GM18517 (cell line): ENCODE results near the gene LHX4.

ENCODE experiments used
- ATAC-seq: cut with Tn5 transposase; IDR thresholded peaks from one replicate; pipeline ENCODE4 v1.9.1; 2021; ENCODE audit warnings: mild to moderate bottlenecking, moderate library complexity; ENCODE audit not compliant: unreplicated experiment

The LHX4 gene

DNA sequence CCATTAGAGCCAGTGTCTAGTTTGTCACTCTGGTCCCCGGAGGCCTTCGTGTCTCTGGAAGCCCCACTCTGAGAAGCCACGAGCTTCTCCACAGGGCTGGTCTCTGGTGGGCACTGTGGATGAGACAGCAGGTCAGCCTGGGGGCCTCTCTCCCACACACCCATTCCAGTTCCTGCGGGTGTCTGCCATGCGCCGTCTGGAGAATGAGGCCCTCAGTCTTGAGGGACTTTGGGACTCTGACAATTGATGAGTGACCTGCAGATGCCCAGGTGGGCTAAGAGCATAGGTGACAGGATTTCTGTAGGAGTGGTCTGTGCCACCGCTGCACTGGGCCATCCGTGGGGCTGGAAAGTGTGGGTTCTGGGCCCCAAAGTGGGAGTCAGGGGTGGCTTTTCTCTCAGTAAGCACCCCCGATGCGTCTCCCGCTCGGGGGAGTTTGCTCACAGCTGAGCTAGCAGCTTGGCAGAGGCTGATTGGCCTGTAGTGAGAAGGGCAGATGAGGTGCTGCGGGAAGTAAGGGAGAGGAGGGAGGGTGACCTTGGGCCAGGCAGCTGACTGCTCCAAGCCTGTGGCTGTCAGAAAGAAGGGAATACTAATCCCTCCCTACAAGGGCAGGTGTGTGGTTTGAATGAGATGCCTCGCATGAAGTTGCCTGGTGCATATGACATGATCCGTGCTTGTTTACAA, 26.4 kb downstream of the LHX4 start:
- ATAC-seq: no peak

DNA sequence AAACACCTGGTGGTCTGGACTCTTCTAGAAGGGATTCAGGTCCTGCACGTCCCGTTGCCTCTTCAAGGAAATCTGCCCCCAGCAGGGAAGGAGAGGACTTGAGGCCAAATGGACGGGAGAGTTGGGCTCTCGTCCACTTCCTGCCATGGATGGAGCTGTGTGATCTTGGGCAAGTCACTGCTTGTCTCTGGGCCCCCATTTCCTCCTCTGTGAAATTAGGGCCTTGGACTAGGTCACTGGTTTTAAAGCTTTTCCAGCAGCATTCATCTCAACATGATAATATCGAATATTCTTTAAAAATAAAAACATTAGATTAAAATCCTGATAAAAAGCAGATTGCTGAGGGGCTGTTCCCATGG, 26.9 kb downstream of the LHX4 start:
- ATAC-seq: no peak

DNA sequence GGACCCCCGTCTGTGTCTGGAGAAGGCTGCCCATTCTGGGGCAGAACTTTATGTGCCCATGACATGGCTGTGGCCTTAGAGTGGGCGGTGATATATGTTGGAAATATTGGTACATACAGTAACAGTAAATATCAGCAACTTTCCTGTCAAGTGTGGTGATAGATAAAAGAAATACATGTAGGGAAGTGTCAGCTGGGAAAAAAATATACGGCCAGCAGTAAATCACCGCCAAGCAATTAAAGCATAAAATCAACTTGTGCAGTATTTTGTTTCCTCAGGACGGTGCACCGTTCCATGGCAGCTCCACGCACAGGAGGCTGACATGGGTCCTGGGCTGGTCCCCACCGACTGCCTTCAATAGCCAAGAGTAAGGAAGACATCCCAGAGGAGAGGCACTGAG, 27.4 kb downstream of the LHX4 start:
- no peak for ATAC-seq

DNA sequence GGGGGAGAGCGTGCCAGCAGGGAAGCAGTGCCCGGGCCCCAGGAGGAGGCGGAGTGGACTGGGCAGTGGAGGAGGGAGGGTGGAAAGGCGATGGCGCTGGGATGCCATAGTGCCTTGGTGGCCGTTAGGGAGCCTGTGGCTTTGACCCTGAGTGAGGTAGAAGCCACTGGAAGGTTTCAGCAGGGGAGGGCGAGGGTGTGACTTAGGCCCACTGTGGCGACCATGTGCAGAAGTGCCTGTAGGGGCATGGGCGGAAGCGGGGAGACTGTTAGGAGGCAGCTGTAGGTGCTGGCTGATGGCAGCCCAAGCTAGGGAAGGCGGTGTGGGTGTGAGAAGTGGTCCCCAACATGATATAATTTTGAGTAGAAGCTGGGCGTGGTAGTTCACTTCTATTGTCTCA, 28.2 kb downstream of the LHX4 start:
- no peak for ATAC-seq

DNA sequence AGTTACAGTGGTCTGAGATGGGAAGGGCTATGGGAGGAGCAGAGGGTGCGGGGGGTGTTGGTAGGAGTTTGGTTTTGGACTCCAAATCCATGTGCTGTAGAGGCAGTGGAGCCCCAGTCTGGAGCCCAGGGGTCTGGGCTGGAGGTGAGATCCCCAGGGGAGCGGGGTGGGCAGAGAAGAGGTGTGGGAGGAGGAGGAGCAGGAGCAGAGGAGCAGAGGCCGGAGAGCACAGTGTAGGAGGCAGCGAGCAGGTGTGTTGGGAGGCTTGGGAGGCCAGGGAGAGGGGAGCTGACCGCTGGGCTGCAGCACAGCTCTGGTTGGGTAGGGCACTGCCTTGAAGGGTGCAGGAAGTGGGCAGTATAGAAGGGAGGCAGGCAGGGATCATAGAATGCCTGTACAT, 28.9 kb downstream of the LHX4 start:
- ATAC-seq: no peak

DNA sequence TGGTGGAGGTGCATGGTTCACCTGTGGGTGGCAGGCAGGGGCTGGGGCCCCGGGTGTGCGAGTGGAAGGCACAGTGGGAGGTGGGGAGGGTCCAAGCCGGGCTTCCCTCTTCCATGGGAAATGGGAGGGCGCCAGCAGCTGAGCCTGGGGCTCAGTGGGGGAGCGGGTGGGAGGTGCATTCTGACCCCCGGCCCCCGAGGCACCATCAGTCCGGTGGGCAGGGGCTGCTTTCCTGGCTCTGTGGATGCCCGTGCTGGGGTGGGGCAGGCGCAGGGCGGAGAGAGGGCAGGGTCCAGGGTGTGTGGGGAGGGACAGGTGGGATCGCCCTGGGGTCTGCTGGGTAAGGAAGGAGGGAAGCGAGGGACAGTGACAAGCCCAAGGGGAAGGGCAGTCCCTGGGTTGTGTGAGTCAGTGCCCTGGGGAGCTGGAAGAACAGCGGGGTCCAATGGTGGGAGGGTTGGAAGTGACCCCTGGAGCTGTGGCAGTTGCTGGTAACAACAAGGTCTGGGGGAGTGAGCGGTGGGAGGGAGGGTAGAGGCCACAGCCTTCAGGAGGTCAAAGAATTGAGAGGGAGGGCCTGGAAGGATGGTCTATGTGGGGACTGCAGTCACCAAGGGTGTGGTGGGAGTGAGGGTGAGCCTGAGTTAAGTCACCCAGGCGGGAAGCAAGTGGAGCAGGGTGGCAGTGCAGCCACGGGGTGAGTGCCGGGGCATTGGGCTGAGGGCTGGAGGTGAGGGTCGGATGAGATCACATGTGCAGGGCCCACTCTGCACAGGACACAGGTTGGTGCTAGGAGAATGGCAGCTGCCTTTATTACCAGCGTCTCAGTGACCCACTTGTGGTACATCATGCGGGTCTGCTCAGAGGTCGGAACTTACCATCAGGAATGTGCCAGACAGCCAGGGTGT, 29.6 kb downstream of the LHX4 start:
- no peak for ATAC-seq

DNA sequence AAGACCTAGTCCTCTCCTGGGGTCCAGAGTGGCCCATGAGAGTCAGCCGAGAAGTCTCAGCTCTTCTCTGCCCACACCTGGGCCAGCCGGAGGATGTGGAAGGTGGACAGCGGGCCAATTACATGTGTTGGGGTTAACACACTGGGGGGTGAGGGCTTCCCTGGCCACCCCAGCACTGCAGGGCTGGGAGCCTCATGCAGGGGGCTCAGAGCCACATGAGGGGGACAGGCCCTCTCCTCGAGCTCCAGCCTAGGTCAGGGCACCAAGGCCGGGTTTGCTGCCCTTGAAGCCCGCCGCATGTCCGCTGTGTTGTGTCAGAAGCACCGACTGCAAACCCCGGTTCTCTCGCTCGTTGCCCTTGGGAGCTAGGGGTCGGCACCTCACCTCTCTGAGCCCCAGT, 30.5 kb downstream of the LHX4 start:
- ATAC-seq: no peak

DNA sequence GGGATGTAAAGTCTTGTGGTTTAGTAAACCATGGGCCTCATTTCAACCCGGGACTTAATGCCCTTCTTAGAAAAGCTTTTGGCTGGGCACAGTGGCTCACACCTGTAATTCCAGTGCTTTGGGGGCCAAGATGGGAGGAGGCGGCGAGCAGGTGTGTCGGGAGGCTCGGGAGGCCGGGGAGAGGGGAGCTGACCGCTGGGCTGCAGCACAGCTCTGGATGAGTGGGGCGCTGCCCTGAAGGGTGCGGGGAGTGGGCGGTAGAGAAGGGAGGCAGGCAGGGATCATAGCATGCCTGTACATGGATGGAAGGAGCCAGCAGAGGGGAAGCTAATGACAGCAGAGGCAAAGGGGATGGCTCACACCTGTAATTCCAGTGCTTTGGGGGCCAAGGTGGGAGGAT, 31.0 kb downstream of the LHX4 start:
- no peak for ATAC-seq

DNA sequence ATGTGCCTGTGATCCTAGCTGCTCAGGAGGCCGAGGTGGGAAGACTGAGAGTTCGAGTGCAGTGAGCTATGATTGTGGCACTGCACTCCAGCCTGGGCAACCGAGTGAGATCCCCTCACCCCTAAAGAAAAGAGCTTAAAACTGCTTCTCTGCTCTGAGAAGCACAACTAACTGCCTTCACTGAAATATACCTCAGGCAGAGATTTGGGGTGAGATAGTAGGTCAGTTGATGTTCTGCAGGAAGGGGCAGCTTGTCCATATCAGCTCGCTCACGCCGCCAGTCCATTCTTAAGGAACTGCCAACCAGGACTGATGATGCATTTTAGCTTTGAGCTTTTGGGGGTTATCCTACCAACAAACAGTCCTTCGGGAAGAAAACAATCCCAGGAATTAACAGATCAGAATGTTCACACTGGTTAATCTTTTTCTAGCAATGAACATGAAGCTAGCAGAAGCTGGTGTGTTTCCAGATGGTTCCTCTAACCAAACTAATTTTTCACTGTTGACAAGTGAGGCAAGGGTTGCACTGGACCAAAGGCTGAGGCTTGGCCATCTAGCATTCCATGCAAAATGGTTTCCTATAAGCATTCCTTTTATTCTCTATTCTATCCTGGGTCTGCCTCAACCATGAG, 31.6 kb downstream of the LHX4 start:
- no peak for ATAC-seq

DNA sequence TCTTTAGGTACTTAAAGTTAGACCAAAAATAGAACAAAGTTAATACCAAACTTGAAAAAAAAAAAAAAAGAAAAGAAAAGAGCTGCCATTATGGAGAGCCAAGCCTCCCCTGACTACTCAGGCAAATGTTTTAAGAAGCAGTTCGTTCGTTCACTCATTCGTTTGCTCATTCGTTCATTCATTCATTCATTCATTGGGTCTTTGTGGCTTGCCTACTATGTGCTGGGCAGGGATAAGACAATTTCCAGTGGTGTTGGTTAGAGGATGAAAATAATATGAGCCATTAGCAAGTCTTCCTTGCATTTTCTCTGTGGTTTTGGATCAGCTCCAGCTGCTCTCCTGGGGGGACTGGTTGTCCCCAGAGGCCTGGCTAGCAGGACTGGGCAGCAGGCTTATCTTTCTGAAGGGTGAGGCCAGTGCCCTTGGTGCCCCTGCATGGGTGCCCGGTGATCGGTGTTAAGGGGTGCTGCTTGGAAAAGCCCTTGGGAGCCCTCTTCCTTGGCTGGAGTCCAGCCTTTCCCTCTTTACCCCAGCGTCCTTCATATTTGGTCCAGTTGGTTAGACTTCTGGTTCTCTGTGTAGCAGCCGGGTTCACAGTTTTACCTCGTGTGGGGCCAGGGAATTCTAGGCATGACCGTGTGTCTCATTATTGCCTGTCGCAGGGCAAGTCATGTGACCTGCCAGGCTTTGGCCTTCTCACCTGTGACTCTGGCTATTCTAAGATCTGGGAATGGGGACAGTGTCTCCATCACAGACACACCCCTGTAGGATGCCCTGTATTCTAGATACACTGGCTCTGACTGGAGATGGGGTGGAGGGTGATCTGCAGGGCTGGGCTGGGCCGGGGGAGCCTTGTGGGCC, 32.8 kb downstream of the LHX4 start:
- no peak for ATAC-seq

DNA sequence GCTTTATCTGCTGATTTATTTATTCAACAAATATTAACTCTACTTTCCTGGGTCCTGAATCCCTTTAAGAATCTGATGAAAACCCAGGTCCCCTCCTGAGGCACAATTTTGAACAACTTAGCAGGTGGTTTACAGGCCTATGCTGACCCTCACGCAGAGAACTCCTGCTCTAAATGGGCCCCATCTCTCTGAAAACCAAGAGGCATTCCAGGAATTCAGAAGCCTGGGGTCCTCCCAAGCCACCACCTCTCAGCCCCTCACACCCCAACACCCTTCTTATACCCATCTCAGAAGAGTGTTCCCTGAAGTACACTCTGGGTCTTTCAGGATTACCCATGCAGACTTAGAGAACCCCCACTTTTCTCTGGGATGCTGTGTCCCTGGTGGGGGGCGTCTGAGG, 34.5 kb downstream of the LHX4 start:
- ATAC-seq: no peak

DNA sequence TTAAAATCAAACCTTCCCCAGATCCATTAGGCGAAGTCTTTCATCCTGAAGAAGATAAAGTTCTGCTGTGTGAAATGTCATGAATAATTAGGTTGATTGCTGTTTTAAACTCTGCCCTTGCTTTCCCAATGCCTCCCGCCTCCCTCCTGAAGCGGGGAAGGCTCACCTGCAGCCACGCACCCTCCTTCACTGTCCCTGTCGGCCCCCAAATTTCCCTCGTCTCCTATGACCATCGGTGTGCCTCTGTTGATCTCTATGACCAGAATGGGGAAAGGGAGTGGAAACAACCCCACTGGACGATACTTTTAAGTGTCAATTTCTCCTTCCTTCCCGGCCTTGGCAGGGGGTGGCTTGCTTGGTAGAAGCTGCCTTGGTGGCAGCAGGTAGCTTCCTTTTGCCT, 35.1 kb downstream of the LHX4 start:
- no peak for ATAC-seq

DNA sequence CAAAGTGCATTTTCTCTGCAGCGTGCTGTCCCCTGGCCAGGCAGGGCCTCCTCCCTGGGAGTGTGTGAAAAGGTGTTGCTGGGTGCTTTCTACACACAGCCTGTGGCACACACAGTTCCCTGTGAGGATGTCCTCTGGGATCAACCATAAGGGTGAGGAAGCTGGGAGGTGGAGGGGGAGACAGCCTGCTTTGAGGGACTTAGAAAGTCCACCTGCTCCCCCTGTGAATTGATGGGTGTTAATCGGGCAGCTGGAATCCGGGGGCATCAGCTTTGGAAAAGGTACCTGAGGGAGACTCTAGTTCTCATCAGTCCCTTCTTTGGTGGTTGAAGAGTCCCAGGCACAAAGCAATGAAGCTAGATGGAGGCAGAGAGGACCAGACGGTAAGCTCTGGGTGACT, 35.8 kb downstream of the LHX4 start:
- ATAC-seq: no peak

DNA sequence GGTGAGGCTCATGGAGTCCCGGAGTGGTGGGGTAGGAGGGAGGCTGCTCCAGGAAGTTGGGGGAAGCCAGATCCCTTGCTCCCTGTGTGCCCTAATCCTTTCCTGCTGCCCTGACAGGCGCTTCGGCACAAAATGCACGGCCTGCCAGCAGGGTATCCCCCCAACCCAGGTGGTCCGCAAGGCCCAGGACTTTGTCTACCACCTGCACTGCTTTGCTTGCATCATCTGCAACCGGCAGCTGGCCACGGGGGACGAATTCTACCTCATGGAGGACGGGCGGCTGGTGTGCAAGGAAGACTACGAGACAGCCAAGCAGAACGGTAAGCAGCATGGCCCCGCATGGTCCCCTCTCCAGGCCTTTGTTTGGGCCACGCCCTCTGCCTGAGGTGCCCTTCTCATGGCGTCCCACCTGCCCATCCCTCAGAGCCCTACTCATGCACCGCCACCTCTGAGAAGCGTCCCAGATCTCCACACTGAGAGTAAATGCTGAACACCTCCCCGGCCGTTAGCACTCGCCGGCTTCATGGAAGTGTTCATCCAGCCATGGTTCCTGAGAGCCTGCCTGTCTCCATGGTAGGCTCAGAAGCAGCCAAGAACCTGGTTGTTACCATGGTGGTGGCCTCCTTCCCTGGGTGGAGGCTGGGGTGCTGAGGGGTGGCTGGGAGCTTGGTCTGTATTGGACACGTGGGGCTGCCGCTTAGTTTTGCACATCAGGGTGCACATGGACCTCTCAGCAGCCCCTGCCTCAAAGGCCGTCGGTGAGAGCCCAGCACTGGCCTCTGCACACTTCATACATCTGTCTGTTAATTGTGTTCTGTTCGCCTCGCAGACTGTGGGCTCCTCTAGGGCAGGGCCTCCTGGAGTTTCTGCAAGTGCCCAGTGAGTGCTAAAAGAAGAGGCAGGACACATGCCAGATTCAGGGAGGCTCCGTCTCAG, 36.5 kb downstream of the LHX4 start:
- ATAC-seq: no peak

DNA sequence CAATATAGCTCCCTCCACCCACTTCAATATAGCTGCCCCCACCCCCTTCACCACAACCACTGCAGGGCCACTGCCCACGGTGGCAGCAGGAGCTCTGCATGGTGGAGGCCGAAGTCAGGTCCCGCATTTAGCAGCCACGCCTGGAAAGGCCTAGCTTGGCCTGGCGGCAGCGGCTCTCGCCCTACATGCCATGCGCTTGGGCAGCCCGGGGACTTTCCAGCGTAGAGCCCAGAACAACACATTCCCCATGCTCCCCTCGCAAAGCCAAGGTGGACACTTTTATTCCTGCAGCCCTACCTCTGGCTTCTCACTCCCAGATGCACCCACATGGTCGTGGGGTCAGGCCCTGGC, 37.1 kb downstream of the LHX4 start:
- no peak for ATAC-seq

DNA sequence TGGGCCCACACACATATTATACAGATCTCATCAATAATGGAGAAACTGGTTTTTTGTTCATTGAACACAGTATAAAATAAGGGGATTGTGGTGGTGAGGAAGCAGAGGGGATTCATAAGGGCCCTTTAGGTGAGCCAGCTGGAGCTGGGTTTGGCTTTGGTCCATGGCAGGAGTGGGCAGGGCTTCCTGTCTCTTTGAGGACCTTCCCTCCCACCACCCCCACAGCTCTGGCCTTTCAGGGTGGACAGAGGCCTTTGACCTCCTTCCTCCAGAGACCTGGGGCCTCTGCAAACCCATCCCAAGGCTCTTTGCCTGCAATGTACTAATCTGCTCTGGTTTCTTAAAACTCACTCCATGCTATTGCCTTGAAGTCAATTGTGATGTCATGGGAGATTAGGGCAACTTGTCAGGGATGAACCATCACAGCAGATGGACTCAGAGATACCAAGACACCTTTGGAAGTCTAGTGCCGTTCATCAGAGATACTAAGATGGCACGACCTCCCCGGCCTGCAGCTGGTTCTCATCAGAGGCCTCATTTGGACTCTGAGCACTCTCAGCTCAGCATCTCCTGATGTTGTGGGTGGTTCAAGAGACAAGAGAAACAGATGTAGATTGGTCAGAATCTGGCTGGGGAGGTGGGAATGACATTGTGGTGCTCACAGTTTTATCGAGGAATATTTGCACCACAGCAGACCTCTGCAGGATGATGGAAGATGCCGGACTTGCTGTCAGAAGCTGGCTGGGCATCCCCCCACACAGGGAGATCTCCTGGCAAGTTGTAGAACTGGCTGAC, 37.9 kb downstream of the LHX4 start:
- no peak for ATAC-seq

DNA sequence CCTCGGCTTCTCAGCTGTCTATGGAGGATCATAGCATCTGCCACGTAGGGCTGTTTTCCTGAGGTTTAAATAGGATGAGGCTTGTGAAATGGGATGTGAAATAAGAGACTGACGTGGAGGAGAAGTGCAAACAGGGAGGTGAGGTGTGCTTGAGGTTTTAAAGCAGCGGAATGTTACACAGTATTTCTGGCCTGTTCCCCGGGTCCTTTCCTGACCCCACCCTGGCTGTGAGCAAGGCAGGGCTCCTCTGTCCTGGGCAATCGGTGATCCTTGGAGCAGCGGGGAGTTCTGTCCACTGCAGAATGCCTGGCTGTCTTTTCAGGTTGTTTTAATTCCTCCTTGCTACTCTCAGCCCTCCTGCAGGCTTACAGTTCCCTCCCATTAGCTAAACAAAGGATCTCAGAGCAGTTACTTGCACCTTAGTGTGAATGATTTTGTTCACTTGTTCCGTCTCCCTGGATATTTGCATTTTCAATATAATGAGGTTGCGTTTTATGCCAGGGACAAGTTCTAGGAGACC, 38.6 kb downstream of the LHX4 start:
- no peak for ATAC-seq

DNA sequence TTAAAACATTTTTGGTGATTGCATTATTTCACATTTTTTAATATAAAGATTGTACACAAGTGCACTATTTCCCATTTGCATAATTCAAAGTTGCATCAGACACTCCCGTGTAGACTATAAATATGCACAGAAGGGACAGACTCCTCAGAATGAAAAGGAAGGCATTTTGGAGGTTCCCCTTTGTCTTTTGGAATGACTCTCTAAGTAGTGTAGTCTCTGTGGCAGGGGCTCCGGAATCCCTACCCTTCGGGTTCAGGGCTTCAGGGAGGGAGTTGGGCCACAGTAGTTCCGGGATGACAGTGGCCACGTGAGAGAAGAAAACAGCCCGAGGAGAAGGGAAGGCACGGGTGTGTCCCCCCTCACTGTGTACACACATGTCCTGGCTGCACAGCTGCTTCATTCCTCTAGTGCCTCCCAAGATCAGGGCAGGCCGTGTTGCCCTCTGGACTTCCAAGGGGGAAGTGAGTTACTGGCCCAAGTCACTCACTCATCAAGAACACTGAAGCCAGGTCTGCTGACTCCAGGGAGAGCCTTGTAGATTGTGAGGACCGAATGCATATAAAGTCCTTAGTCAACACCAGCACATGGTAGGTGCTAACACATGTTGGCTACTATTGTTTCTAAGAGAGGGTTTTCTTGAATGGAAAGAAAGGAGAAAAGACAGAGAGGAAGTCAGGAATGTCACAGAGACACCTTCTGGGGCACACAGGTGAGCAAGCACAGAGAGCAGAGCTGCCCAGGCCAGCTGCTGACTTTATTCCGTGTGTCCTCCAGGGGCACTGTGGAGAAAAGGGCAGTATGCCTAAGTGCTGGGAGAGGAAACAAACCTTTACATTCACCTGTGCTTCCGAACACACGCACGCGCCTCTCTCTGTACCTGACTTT, 39.8 kb downstream of the LHX4 start:
- no peak for ATAC-seq
